Tibial artery (tissue), 4 donors: Measurements from ENCODE around the gene FER.

Source experiments
- DNase-seq, 2 donors: peaks; one replicate each; pipeline ENCODE4 v3.0.0-alpha.2; 2019
- H3K27ac ChIP-seq, 2 donors: fragments of 200-600 bp; sonication (generic) in 1 of 2; 1 replicate in 1 of 2; 2 replicates in 1 of 2; pipeline ENCODE4 v1.5.1; 2018 to 2019; ENCODE audit warnings: mild to moderate bottlenecking in 1 of 2
- H3K27me3 ChIP-seq, 2 donors: fragments of 200-600 bp; sonication (generic) in 1 of 2; one replicate each; pipeline versions ENCODE4 v1.5.1 to v1.6.0; 2016 to 2019
- H3K36me3 ChIP-seq, 3 donors: fragments of 200-600 bp; sonication (generic) in 2 of 3; one replicate each; pipeline ENCODE4 v1.5.1; 2016 to 2019; ENCODE audit warnings: mild to moderate bottlenecking in 2 of 3
- H3K4me1 ChIP-seq, 4 donors: fragments of 200-600 bp; sonication (generic) in 2 of 4; 1 replicate in 3 of 4; 2 replicates in 1 of 4; pipeline ENCODE4 v1.5.1; 2016 to 2019
- H3K4me3 ChIP-seq, 2 donors: fragments of 200-600 bp; sonication (generic) in 1 of 2; 1 replicate in 1 of 2; 2 replicates in 1 of 2; pipeline ENCODE4 v1.5.1; 2018 to 2019; ENCODE audit warnings: mild to moderate bottlenecking in 2 of 2
- H3K9me3 ChIP-seq, 3 donors: fragments of 200-600 bp; sonication (generic) in 1 of 3; one replicate each; pipeline ENCODE4 v1.5.1; 2016 to 2019
- CTCF ChIP-seq, 2 experiments: fragments of 200-600 bp in 1 of 2; fragments of 450-650 bp in 1 of 2; IDR thresholded peaks; one replicate each; pipeline ENCODE4 v1.5.1; 2017 to 2019; ENCODE audit warnings: antibody characterized with exemption in 2 of 2, mild to moderate bottlenecking in 1 of 2, moderate library complexity in 1 of 2
- intact Hi-C: fragments of 100-400 bp; cut with DNase I; formaldehyde crosslinking; loops from one replicate; pipeline ENCODE4 v1.15.0; 2023; ENCODE audit warnings: low total_unique reads

Gene FER

GRCh38 chr5:108743846-108744245, 3.9 kb upstream of the FER start:
- intact Hi-C loops, result loop anchor here (10.0 kb wide), 1 partner anchor 359 kb away; the partner anchor contains the start of gene FBXL17
- no peak for TF ChIP-seq CTCF (IDR thresholded peaks at IDR 0.05)
- Histone ChIP-seq H3K9me3 (no peaks in the 10 kb centered on the region), H3K27me3 (no peaks in the 10 kb centered on the region), H3K36me3 (no peaks in the 10 kb centered on the region), H3K4me3 (no peak overlapping the region), H3K27ac (no peak overlapping the region), H3K4me1 (peaks cover 0 to 20% (median 0%) of the 10 kb centered on the region in 4 donors)
- DNase-seq, result no peak

DNA sequence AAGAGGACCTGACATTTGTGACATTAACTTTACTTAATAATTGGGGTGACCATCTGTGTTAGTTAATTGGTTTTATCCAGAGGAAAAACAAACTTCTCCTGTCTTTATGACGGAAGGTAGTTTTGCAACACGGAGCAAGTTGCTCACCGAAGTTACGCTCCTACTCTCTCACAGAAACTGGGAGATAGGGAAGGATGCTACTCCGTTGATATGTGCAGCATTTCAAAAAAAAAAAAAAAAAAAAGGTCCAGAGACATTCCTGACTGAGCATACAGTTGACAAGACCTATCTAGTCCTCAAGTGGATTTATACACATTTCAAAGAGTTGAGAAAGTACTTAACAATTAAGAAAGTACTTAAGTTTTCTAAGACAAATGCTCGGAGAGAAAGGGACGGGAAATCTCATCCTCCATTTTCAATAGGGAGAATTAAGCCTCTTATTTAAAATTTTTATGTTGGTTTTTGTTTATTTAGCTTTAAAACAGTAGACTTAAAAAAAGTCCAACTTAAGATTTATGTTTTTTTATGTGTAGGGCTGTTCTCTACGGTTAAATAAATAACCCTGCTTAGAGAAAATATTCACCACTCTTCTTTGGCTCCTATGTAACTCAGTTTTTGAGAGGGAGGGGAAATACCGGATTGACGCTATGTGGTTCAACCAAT, 455 bp upstream of the FER start:
- intact Hi-C loops, result loop anchor here (10.0 kb wide), 1 partner anchor 362 kb away; the partner anchor contains the start of gene FBXL17

DNA sequence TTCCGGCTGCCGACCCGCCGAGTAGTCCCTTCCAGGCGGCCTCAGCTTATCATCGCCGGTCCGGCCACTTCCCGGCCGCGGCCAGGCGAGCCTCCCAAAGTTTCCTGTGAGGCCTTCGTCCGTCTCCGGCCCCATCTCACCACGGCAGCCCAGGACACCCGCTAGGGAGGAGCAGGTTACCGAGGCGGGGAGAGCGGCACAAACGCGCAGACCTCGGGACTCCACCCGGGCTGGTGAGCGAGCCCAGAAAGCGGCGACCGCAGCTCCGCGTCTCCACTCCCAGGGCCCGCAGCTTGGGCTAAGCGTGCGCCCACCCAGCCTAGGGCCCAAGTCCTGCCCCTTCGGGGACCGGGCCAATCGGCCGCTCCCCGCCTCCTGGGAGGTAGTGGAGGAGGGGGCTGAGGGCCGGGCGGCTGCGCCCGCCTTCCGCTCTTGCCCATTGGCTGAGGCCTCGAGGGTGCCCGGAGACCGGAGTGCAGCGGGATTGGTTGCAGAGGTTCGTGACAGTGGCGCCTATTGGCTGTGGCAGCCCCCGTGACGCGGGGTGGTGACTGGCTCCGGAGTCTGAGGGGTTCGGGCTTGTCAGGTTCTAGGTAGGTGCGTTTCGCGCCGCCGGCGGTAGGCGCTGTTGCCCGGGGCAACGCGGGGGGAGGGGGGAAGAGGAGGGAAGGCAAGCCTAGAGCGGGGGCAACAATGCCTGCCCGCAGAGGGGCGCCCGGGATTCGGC, 867 bp downstream of the FER start:
- intact Hi-C loops, result loop anchor here (1.0 to 10.0 kb wide), 3 partner anchors 20 to 661 kb away; partner anchors contain the start of genes FBXL17 and PJA2
- Histone ChIP-seq H3K4me3 (peak overlapping the region; percentile 86), H3K9me3 (no peaks in the 10 kb centered on the region), H3K4me1 (peaks cover 0 to 46% (median 7%) of the 10 kb centered on the region in 4 donors), H3K27me3 (no peaks in the 10 kb centered on the region), H3K27ac (peak overlapping the region; percentile 97 to 99), H3K36me3 (no peaks in the 10 kb centered on the region)
- peak in 1 of 2 experiments; percentile 27 for TF ChIP-seq CTCF (IDR thresholded peaks at IDR 0.05)
- peak; percentile 99 to 100 for DNase-seq

More for the DNA sequence above, 455 bp upstream of the FER start:
- peaks cover 0 to 35% (median 3%) of the 10 kb centered on the region in 4 donors for H3K4me1 ChIP-seq
- no peak for TF ChIP-seq CTCF (IDR thresholded peaks at IDR 0.05)
- H3K27me3 ChIP-seq, result no peaks in the 10 kb centered on the region
- peak overlapping the region; percentile 97 to 99 for H3K27ac ChIP-seq
- no peak for DNase-seq
- H3K4me3 ChIP-seq, result peak overlapping the region; percentile 86
- no peaks in the 10 kb centered on the region for H3K9me3 ChIP-seq
- H3K36me3 ChIP-seq, result no peaks in the 10 kb centered on the region

GRCh38 chr5:108749128-108749861, 1.6 kb downstream of the FER start:
- Histone ChIP-seq H3K27ac (peak overlapping the region; percentile 97 to 99), H3K27me3 (no peaks in the 10 kb centered on the region), H3K4me3 (peak overlapping the region; percentile 86), H3K9me3 (no peaks in the 10 kb centered on the region), H3K4me1 (peaks cover 0 to 46% (median 13%) of the 10 kb centered on the region in 4 donors), H3K36me3 (no peaks in the 10 kb centered on the region)
- TF ChIP-seq CTCF (IDR thresholded peaks at IDR 0.05), result no peak
- peak in 1 of 2 donors; percentile 68 for DNase-seq
- intact Hi-C loops, result loop anchor here (2.0 to 10.0 kb wide), 2 partner anchors 20 to 364 kb away; partner anchors contain the start of gene FBXL17

GRCh38 chr5:108753331-108753730, 5.6 kb downstream of the FER start:
- H3K27me3 ChIP-seq, result no peaks in the 10 kb centered on the region
- no peaks in the 10 kb centered on the region for H3K9me3 ChIP-seq
- no peak overlapping the region for H3K27ac ChIP-seq
- intact Hi-C loops, result no loop called here
- no peak overlapping the region for H3K4me3 ChIP-seq
- no peaks in the 10 kb centered on the region for H3K36me3 ChIP-seq
- TF ChIP-seq CTCF (IDR thresholded peaks at IDR 0.05), result no peak
- DNase-seq, result no peak
- peaks cover 0 to 35% (median 13%) of the 10 kb centered on the region in 4 donors for H3K4me1 ChIP-seq
